ENCODE data around the gene RABAC1.

RABAC1 gene

GRCh38 chr19:41959056-41960053 is at the start of gene RABAC1:
Gene RABAC1 (minus strand): TSS chr19:41959321. CDS start chr19:41959292, 29 bp downstream.
- TF ChIP-seq CTCF (conservative IDR thresholded peaks at IDR 0.05), result peak; percentile 47
- peak within 1 kb of the TSS; percentile 85 for H3K27ac ChIP-seq

- no peak for TF ChIP-seq CTCF (conservative IDR thresholded peaks at IDR 0.05)
- H3K27ac ChIP-seq, result no peak overlapping the region
Measured at GRCh38 chr19:42006569-42006968, 47.4 kb upstream of the RABAC1 start.

- no peak for TF ChIP-seq CTCF (conservative IDR thresholded peaks at IDR 0.05)
- H3K27ac ChIP-seq, result no peak overlapping the region
Measured at GRCh38 chr19:42005504-42005903, 46.4 kb upstream of the RABAC1 start.

GRCh38 chr19:42003506-42004294 is 44.6 kb upstream of the RABAC1 start:
- no peak for TF ChIP-seq CTCF (conservative IDR thresholded peaks at IDR 0.05)
- no peak overlapping the region for H3K27ac ChIP-seq

- no peak overlapping the region for H3K27ac ChIP-seq
- TF ChIP-seq CTCF (conservative IDR thresholded peaks at IDR 0.05), result no peak
Measured at GRCh38 chr19:41999878-42000208, 40.7 kb upstream of the RABAC1 start.

- peak overlapping the region; percentile 48; the same call in 1 of the 2 replicates for H3K27ac ChIP-seq
- TF ChIP-seq CTCF (conservative IDR thresholded peaks at IDR 0.05), result no peak
Measured at GRCh38 chr19:41999071-41999877, 40.2 kb upstream of the RABAC1 start.
